NB4 (cell line): ENCODE data around the gene MDFI.

Experiments
- DNase-seq: peaks from one replicate; pipeline ENCODE4 v3.0.0; 2010; ENCODE audit warnings: low read depth
- H3K4me3 ChIP-seq: one replicate; pipeline ENCODE4 v1.5.1; 2011; ENCODE audit warnings: mild to moderate bottlenecking, low read depth, low read length, moderate library complexity
- MYC ChIP-seq: IDR thresholded peaks from 2 replicates; pipeline ENCODE4 v1.6.1; 2011; ENCODE audit warnings: low read depth, low read length
- POLR2A ChIP-seq: IDR thresholded peaks from 2 replicates; pipeline ENCODE4 v1.6.1; 2011; ENCODE audit warnings: mild to moderate bottlenecking; ENCODE audit not compliant: insufficient read length; ENCODE audit errors: extremely low read depth
- TF ChIP-seq, protein P1 (sequence below): IDR thresholded peaks from one replicate; pipeline ENCODE4 v1.5.1; 2012; ENCODE audit warnings: low read depth, low read length
- TF ChIP-seq, protein P2 (sequence below): IDR thresholded peaks from 2 replicates; pipeline ENCODE4 v1.6.1; 2011; ENCODE audit warnings: low read depth, low read length

The MDFI gene

DNA sequence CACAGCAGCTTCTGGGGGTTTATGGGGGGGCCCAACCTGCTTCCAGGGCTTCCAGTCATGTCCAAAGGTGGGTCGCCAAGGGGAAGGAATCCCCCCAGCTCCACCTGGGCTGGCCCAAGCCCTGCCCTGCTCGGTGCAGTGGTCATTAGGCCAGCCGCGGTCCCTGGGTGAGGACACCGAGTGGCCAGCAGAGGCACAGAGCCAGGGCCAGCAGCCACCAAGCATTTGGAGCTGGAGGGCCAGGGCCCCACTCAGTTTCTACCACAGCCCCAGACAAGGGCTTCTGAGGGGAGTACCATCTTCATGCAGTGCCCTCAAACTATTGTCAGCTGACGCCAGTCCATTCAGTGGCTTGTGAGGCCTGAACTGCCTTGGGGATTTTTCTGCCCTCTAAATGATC is 57.6 kb downstream of the MDFI start:
- DNase-seq = no peak
- TF ChIP-seq, protein P1, sequence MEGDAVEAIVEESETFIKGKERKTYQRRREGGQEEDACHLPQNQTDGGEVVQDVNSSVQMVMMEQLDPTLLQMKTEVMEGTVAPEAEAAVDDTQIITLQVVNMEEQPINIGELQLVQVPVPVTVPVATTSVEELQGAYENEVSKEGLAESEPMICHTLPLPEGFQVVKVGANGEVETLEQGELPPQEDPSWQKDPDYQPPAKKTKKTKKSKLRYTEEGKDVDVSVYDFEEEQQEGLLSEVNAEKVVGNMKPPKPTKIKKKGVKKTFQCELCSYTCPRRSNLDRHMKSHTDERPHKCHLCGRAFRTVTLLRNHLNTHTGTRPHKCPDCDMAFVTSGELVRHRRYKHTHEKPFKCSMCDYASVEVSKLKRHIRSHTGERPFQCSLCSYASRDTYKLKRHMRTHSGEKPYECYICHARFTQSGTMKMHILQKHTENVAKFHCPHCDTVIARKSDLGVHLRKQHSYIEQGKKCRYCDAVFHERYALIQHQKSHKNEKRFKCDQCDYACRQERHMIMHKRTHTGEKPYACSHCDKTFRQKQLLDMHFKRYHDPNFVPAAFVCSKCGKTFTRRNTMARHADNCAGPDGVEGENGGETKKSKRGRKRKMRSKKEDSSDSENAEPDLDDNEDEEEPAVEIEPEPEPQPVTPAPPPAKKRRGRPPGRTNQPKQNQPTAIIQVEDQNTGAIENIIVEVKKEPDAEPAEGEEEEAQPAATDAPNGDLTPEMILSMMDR = no peak
- no peak for TF ChIP-seq MYC
- TF ChIP-seq, protein P2, sequence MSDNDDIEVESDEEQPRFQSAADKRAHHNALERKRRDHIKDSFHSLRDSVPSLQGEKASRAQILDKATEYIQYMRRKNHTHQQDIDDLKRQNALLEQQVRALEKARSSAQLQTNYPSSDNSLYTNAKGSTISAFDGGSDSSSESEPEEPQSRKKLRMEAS = no peak
- no peak for TF ChIP-seq POLR2A
- no peak overlapping the region for H3K4me3 ChIP-seq

- H3K4me3 ChIP-seq = no peak overlapping the region
- no peak for DNase-seq
- TF ChIP-seq, protein P2 = no peak
- TF ChIP-seq MYC (no peak), POLR2A (no peak)
- TF ChIP-seq, protein P1 = no peak
Measured at GRCh38 chr6:41696788-41697187, 58.5 kb downstream of the MDFI start.

GRCh38 chr6:41697861-41698781 is 59.9 kb downstream of the MDFI start:
- TF ChIP-seq, protein P1 = no peak
- TF ChIP-seq POLR2A (no peak), MYC (no peak)
- TF ChIP-seq, protein P2 = no peak
- H3K4me3 ChIP-seq = no peak overlapping the region
- no peak for DNase-seq

DNA sequence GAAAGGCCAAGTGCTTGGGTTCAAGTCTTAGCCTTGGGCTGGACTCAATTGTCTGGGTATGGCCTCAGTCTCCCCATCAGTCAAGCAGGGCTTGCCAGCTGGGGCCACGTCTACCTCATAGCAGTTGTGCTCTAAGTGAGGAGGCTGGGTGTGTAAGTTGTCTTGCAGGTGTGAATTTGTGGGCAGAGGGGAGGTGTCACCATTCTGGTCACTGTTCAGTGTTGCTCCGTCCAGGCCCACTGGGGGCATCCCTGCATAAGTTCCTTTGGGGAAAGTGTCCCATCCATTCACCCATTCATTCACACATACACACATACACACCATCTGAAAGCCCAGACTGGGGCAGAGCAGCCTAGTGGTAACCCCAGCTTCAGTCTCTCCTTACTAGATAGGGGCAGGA is 60.8 kb downstream of the MDFI start:
- H3K4me3 ChIP-seq = no peak overlapping the region

GRCh38 chr6:41700463-41701347 is 62.4 kb downstream of the MDFI start:
- no peak for DNase-seq
- H3K4me3 ChIP-seq = no peak overlapping the region
- TF ChIP-seq, protein P2 = no peak
- TF ChIP-seq, protein P1 = no peak
- TF ChIP-seq POLR2A = no peak

More for the DNA sequence above, 60.8 kb downstream of the MDFI start:
- DNase-seq = no peak
- TF ChIP-seq POLR2A (no peak), MYC (no peak)
- TF ChIP-seq, protein P2 = no peak
- TF ChIP-seq, protein P1 = no peak
